GM23338 (cell line): Measurements from ENCODE around the gene ALDH5A1. TPM values are rescaled to one million over a fixed set of nuclear protein-coding genes. Genes with fewer than 3 reads are reported as not detected.

Experiments used
- ATAC-seq: fragments of 200-7000 bp; cut with Tn5 transposase; 3 replicates; pipeline ENCODE4 v1.9.1; 2020
- DNase-seq: peaks from one replicate; pipeline ENCODE4 v3.0.0-alpha.2; 2015; ENCODE audit warnings: low spot score
- H2AFZ ChIP-seq: fragments of 200-600 bp; sonication (generic); 2 replicates; pipeline ENCODE4 v1.8.0; 2016; ENCODE audit warnings: antibody characterized with exemption, mild to moderate bottlenecking, moderate library complexity
- H3F3A ChIP-seq: fragments of 200-600 bp; sonication (generic); replicated peaks from 2 replicates; pipeline ENCODE4 v1.8.0; 2017; ENCODE audit warnings: antibody characterized with exemption, mixed run types, low read depth
- H3K27ac ChIP-seq: fragments of 200-600 bp; sonication (generic); 2 replicates; pipeline ENCODE4 v1.6.1; 2016; ENCODE audit warnings: low read depth
- H3K27me3 ChIP-seq: fragments of 200-600 bp; sonication (generic); 2 replicates; pipeline ENCODE4 v1.8.0; 2016; ENCODE audit warnings: mild to moderate bottlenecking, mixed run types, moderate library complexity; ENCODE audit not compliant: insufficient read depth
- H3K36me3 ChIP-seq: fragments of 200-600 bp; sonication (generic); 2 replicates; pipeline ENCODE4 v1.8.0; 2016; ENCODE audit warnings: mild to moderate bottlenecking; ENCODE audit not compliant: insufficient read depth
- H3K4me1 ChIP-seq: fragments of 200-600 bp; sonication (generic); 2 replicates; pipeline ENCODE4 v1.8.0; 2016; ENCODE audit warnings: mild to moderate bottlenecking, moderate library complexity; ENCODE audit not compliant: insufficient read depth
- H3K4me2 ChIP-seq: fragments of 200-600 bp; sonication (generic); 2 replicates; pipeline ENCODE4 v1.7.1; 2017; ENCODE audit warnings: mixed run types
- H3K4me3 ChIP-seq: fragments of 200-600 bp; sonication (generic); 2 replicates; pipeline ENCODE4 v1.6.1; 2016; ENCODE audit warnings: mixed run types
- H3K79me2 ChIP-seq: fragments of 200-600 bp; sonication (generic); replicated peaks from 2 replicates; pipeline ENCODE4 v1.8.0; 2017; ENCODE audit warnings: mild to moderate bottlenecking; ENCODE audit not compliant: insufficient read depth
- H3K9me2 ChIP-seq: fragments of 200-600 bp; sonication (generic); 2 replicates; pipeline ENCODE4 v1.8.0; 2017; ENCODE audit not compliant: insufficient read depth
- H4K20me1 ChIP-seq: fragments of 200-600 bp; sonication (generic); replicated peaks from 2 replicates; pipeline ENCODE4 v1.8.0; 2017; ENCODE audit warnings: mild to moderate bottlenecking; ENCODE audit not compliant: insufficient read depth
- H3K27ac Mint-ChIP-seq: 2 replicates; pipeline ENCODE4 v1.8.0; 2020; ENCODE audit warnings: inconsistent platforms, mild to moderate bottlenecking, moderate library complexity, mixed read lengths
- H3K27me3 Mint-ChIP-seq: 3 replicates; pipeline ENCODE4 v1.8.0; 2022; ENCODE audit warnings: low read depth, mild to moderate bottlenecking, moderate library complexity, mixed read lengths, inconsistent platforms; ENCODE audit not compliant: insufficient read depth, poor library complexity
- H3K36me3 Mint-ChIP-seq: 3 replicates; pipeline ENCODE4 v1.8.0; 2021; ENCODE audit warnings: low read depth, mild to moderate bottlenecking, inconsistent platforms, moderate library complexity, mixed read lengths
- H3K4me1 Mint-ChIP-seq: 3 replicates; pipeline ENCODE4 v1.8.0; 2020; ENCODE audit warnings: mild to moderate bottlenecking, inconsistent platforms, mixed read lengths
- H3K4me3 Mint-ChIP-seq: 3 replicates; pipeline ENCODE4 v1.8.0; 2021; ENCODE audit warnings: moderate library complexity, mild to moderate bottlenecking, inconsistent platforms, mixed read lengths
- H3K9me3 Mint-ChIP-seq: 3 replicates; pipeline ENCODE4 v1.8.0; 2020; ENCODE audit warnings: moderate library complexity, mild to moderate bottlenecking, inconsistent platforms, mixed read lengths
- EZH2 ChIP-seq: fragments of 200-600 bp; sonication (generic); IDR thresholded peaks from one replicate; pipeline ENCODE4 v1.8.0; 2017; ENCODE audit warnings: antibody characterized with exemption, mild to moderate bottlenecking, low read depth; ENCODE audit not compliant: unreplicated experiment
- NANOG ChIP-seq: IDR thresholded peaks from 2 replicates; pipeline ENCODE4 v1.6.1; 2016; ENCODE audit warnings: antibody characterized with exemption, borderline replicate concordance
- POLR2AphosphoS5 ChIP-seq: IDR thresholded peaks from 2 replicates; pipeline ENCODE4 v1.6.1; 2016; ENCODE audit warnings: antibody characterized with exemption, low read depth
- STAT1 ChIP-seq: IDR thresholded peaks from one replicate; pipeline ENCODE4 v1.6.1; 2016; ENCODE audit warnings: antibody characterized with exemption; ENCODE audit not compliant: unreplicated experiment
- ZNF114 ChIP-seq: fragments of 250-450 bp; sonication (Bioruptor Pico); IDR thresholded peaks from 2 replicates; pipeline ENCODE4 v1.5.0; 2020; ENCODE audit warnings: mild to moderate bottlenecking, moderate library complexity
- ZNF331 ChIP-seq: fragments of 250-450 bp; sonication (Bioruptor Pico); IDR thresholded peaks from 2 replicates; pipeline ENCODE4 v1.5.0; 2020; ENCODE audit warnings: low read depth, mild to moderate bottlenecking, moderate library complexity
- polyA plus RNA-seq: library from polyadenylated mRNA; unstranded; fragments of >200 nt; fragmentation: Nextera tagmentation; extraction: Ambion mirVana; gene quantifications from 2 replicates; pipeline ENCODE4 v1.2.1, GENCODE V29; 2016
- total RNA-seq: library from RNA; depleted of rRNA; stranded (reverse); fragments of >200 nt; shearing (Covaris generic); gene quantifications from 2 replicates; pipeline ENCODE4 v1.2.3, GENCODE V29; 2014
- TF ChIP-seq, protein P1 (sequence below): IDR thresholded peaks from one replicate; pipeline ENCODE4 v1.6.1; 2018; ENCODE audit warnings: antibody characterized with exemption; ENCODE audit not compliant: unreplicated experiment
- TF ChIP-seq, protein P2 (sequence below): fragments of 250-450 bp; sonication (Bioruptor Pico); IDR thresholded peaks from 2 replicates; pipeline ENCODE4 v1.5.0; 2020; ENCODE audit warnings: mild to moderate bottlenecking, moderate library complexity
- TF ChIP-seq, protein P3 (sequence below): IDR thresholded peaks from 2 replicates; pipeline ENCODE4 v1.6.1; 2016; ENCODE audit warnings: antibody characterized with exemption

Gene ALDH5A1
- total and polyA plus RNA-seq, 2 experiments from 2014 or later = 3.1 to 5.2 TPM

DNA sequence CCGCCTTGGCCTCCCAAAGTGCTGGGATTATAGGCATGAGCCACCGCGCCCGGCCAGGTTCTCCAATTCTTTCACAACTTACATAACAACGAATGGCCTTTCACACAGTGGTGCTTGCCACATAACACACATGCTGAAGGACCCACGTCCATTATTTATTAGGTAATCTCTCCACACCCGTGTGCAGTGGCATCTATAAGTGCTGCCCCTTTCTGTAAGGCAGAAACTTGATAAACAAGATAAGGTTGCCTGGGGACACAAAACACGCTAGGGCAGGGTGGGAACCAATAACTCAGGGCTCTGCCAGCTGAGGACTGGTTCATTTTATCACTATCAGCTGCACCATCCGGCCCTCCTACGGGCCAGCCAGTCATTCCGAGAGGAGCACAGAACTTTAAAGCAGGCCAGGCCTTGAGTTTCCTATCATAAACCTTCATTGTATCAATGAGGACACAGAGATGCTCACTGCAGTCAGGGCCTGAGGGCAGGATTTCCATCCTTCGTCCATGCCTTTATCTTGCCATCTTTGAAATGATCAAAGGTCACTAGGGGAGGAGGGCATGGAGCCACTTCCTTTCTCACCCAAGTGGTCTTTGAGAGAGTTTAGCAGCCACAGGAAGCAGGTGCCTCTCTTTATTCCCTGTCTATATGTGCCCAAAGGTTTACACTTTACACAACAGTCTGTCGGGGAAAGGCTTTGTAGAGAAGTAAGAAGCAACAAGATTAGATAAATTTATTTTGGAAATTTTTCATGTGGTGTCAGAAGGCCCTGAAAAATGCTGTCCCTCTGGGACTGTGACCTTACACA, 43.0 kb upstream of the ALDH5A1 start (continued):
- TF ChIP-seq, protein P1, sequence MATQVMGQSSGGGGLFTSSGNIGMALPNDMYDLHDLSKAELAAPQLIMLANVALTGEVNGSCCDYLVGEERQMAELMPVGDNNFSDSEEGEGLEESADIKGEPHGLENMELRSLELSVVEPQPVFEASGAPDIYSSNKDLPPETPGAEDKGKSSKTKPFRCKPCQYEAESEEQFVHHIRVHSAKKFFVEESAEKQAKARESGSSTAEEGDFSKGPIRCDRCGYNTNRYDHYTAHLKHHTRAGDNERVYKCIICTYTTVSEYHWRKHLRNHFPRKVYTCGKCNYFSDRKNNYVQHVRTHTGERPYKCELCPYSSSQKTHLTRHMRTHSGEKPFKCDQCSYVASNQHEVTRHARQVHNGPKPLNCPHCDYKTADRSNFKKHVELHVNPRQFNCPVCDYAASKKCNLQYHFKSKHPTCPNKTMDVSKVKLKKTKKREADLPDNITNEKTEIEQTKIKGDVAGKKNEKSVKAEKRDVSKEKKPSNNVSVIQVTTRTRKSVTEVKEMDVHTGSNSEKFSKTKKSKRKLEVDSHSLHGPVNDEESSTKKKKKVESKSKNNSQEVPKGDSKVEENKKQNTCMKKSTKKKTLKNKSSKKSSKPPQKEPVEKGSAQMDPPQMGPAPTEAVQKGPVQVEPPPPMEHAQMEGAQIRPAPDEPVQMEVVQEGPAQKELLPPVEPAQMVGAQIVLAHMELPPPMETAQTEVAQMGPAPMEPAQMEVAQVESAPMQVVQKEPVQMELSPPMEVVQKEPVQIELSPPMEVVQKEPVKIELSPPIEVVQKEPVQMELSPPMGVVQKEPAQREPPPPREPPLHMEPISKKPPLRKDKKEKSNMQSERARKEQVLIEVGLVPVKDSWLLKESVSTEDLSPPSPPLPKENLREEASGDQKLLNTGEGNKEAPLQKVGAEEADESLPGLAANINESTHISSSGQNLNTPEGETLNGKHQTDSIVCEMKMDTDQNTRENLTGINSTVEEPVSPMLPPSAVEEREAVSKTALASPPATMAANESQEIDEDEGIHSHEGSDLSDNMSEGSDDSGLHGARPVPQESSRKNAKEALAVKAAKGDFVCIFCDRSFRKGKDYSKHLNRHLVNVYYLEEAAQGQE = no peak
- TF ChIP-seq STAT1 (no peak), ZNF331 (CRISPR knock-in tag) (no peak), POLR2AphosphoS5 (no peak), ZNF114 (CRISPR knock-in tag) (no peak)

DNA sequence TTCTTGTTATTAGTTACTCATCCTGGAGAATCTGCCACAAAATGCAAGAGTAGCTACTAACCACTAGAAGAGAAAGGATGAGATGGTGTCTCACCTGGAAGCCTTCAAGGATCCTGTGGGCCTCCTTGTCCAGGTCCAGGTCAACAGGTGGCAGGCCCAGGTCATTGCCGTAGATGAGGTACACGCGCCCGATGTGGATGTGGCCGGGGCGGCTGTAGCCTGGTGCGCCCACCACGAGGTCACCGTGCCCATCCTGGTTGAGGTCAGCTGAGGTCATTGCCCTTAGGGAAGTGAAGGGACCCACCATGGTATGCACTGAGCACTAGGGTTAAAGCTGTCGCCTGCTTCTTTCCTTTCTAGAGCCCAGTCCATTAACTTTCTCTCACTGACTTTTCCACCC, 40.8 kb upstream of the ALDH5A1 start:
- H3K27me3 ChIP-seq = no peaks in the 10 kb centered on the region
- H4K20me1 ChIP-seq = no peaks in the 10 kb centered on the region; the same call in 1 of the 2 replicates
- H3K27ac ChIP-seq = no peak overlapping the region
- Mint-ChIP-seq H3K27me3 (peaks cover 5% of the 10 kb centered on the region), H3K9me3 (no peaks in the 10 kb centered on the region), H3K36me3 (no peaks in the 10 kb centered on the region), H3K27ac (no peak overlapping the region), H3K4me3 (no peak overlapping the region), H3K4me1 (0 out of 3 replicates have a peak, but pooled peaks cover 2% of the 10 kb centered on the region)
- H3F3A ChIP-seq = no peaks in the 10 kb centered on the region
- TF ChIP-seq, protein P2, sequence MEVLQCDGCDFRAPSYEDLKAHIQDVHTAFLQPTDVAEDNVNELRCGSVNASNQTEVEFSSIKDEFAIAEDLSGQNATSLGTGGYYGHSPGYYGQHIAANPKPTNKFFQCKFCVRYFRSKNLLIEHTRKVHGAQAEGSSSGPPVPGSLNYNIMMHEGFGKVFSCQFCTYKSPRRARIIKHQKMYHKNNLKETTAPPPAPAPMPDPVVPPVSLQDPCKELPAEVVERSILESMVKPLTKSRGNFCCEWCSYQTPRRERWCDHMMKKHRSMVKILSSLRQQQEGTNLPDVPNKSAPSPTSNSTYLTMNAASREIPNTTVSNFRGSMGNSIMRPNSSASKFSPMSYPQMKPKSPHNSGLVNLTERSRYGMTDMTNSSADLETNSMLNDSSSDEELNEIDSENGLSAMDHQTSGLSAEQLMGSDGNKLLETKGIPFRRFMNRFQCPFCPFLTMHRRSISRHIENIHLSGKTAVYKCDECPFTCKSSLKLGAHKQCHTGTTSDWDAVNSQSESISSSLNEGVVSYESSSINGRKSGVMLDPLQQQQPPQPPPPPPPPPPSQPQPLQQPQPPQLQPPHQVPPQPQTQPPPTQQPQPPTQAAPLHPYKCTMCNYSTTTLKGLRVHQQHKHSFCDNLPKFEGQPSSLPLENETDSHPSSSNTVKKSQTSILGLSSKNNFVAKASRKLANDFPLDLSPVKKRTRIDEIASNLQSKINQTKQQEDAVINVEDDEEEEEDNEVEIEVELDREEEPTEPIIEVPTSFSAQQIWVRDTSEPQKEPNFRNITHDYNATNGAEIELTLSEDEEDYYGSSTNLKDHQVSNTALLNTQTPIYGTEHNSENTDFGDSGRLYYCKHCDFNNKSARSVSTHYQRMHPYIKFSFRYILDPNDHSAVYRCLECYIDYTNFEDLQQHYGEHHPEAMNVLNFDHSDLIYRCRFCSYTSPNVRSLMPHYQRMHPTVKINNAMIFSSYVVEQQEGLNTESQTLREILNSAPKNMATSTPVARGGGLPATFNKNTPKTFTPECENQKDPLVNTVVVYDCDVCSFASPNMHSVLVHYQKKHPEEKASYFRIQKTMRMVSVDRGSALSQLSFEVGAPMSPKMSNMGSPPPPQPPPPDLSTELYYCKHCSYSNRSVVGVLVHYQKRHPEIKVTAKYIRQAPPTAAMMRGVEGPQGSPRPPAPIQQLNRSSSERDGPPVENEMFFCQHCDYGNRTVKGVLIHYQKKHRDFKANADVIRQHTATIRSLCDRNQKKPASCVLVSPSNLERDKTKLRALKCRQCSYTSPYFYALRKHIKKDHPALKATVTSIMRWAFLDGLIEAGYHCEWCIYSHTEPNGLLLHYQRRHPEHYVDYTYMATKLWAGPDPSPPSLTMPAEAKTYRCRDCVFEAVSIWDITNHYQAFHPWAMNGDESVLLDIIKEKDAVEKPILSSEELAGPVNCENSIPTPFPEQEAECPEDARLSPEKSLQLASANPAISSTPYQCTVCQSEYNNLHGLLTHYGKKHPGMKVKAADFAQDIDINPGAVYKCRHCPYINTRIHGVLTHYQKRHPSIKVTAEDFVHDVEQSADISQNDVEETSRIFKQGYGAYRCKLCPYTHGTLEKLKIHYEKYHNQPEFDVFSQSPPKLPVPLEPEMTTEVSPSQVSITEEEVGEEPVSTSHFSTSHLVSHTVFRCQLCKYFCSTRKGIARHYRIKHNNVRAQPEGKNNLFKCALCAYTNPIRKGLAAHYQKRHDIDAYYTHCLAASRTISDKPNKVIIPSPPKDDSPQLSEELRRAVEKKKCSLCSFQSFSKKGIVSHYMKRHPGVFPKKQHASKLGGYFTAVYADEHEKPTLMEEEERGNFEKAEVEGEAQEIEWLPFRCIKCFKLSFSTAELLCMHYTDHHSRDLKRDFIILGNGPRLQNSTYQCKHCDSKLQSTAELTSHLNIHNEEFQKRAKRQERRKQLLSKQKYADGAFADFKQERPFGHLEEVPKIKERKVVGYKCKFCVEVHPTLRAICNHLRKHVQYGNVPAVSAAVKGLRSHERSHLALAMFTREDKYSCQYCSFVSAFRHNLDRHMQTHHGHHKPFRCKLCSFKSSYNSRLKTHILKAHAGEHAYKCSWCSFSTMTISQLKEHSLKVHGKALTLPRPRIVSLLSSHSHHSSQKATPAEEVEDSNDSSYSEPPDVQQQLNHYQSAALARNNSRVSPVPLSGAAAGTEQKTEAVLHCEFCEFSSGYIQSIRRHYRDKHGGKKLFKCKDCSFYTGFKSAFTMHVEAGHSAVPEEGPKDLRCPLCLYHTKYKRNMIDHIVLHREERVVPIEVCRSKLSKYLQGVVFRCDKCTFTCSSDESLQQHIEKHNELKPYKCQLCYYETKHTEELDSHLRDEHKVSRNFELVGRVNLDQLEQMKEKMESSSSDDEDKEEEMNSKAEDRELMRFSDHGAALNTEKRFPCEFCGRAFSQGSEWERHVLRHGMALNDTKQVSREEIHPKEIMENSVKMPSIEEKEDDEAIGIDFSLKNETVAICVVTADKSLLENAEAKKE (CRISPR knock-in tag) = no peak
- TF ChIP-seq, protein P3, sequence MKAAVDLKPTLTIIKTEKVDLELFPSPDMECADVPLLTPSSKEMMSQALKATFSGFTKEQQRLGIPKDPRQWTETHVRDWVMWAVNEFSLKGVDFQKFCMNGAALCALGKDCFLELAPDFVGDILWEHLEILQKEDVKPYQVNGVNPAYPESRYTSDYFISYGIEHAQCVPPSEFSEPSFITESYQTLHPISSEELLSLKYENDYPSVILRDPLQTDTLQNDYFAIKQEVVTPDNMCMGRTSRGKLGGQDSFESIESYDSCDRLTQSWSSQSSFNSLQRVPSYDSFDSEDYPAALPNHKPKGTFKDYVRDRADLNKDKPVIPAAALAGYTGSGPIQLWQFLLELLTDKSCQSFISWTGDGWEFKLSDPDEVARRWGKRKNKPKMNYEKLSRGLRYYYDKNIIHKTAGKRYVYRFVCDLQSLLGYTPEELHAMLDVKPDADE = no peak
- TF ChIP-seq, protein P1 = no peak
- TF ChIP-seq NANOG (no peak), EZH2 (no peak), ZNF114 (CRISPR knock-in tag) (no peak)
- H3K36me3 ChIP-seq = no peaks in the 10 kb centered on the region
- H3K4me2 ChIP-seq = no peak overlapping the region
- no peak overlapping the region for H3K4me3 ChIP-seq
- H3K79me2 ChIP-seq = no peaks in the 10 kb centered on the region
- no peak for ATAC-seq
- H2AFZ ChIP-seq = no peak overlapping the region
- no peaks in the 10 kb centered on the region for H3K4me1 ChIP-seq
- DNase-seq = no peak
- H3K9me2 ChIP-seq = no peaks in the 10 kb centered on the region
